SH-SY5Y (cell line): ENCODE data around the gene MYH13.

Experiments used
- GATA2 ChIP-seq: IDR thresholded peaks from 2 replicates; pipeline ENCODE4 v1.6.1; 2011; ENCODE audit warnings: mild to moderate bottlenecking, low read depth, low read length
- GATA3 ChIP-seq: IDR thresholded peaks from 2 replicates; pipeline ENCODE4 v1.6.1; 2011; ENCODE audit warnings: low read depth, mild to moderate bottlenecking, low read length, moderate library complexity

- TF ChIP-seq GATA3 (no peak), GATA2 (no peak)
These were observed 77.0 kb downstream of the MYH13 start for GRCh38 chr17:10295728-10296343.
